Stimulated activated CD4-positive, alpha-beta T cell treated with anti-CD3 and anti-CD28 coated beads, Interleukin-15, amount 100 ng/mL, for 48 hours (primary cell): ENCODE measurements around the gene DYNC2LI1.

Experiments used
- DNase-seq, 2 donors: peaks; one replicate each; pipeline ENCODE4 v3.0.0-alpha.2; 2020; ENCODE audit warnings: low read depth in 2 of 2

DYNC2LI1 gene

GRCh38 chr2:43846140-43846793 lies 72.4 kb downstream of the DYNC2LI1 start:
- DNase-seq, result no peak

GRCh38 chr2:43848214-43848613 lies 74.4 kb downstream of the DYNC2LI1 start:
- no peak for DNase-seq

- no peak for DNase-seq
Observed at GRCh38 chr2:43851011-43851980, 77.5 kb downstream of the DYNC2LI1 start.

GRCh38 chr2:43852196-43852730 lies 78.4 kb downstream of the DYNC2LI1 start:
- DNase-seq, result no peak

- DNase-seq, result no peak
Observed at GRCh38 chr2:43853141-43854081, 79.6 kb downstream of the DYNC2LI1 start.

- DNase-seq, result no peak
Observed at GRCh38 chr2:43854671-43855070, 80.8 kb downstream of the DYNC2LI1 start.

- no peak for DNase-seq
Observed at GRCh38 chr2:43855292-43855691, 81.5 kb downstream of the DYNC2LI1 start.
